GM19025 (cell line): Measurements from ENCODE around the gene LRBA.
"Not testable (repeated sequence)": the region's sequence is repeated elsewhere in the genome, so short reads cannot be mapped to it uniquely, and the experiment has no call there.

Source experiments
- ATAC-seq: cut with Tn5 transposase; IDR thresholded peaks from one replicate; pipeline ENCODE4 v1.9.1; 2021; ENCODE audit warnings: mild to moderate bottlenecking, low read depth, moderate library complexity; ENCODE audit not compliant: unreplicated experiment

The LRBA gene

DNA sequence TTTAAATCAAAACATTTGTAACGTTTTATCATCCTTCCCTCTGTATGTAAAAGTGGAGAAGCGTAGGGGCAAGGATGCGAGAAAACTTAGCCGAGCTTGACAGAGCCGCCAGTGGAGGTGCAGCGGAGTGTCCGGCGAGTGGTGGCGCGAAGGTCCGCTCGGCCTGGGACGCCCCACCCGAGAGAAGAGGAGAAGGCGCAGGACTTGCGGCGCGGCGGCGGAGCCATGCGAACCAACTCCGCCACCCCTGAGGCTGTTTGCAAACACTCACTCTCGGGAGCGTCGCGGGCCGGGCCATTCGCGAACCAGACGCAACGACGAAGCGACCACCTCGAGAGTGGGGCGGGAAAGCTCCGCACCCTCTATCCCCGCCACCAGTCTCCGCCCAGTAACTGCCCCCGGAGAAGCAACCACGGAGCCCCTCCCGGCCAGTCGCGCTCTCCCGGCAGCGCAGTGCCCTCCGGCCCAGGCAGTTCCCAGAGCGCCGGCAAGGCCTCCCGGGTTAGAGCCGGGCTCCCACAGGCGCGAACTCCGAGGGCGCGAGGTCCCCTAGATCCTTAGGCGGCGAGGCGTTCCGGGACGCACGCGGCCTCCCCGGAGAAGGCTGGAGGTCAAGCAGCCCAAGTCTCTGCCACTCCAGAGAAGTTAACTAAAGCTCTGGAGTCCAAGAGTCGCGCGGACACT, 435.4 kb downstream of the LRBA start:
- ATAC-seq, result no peak

DNA sequence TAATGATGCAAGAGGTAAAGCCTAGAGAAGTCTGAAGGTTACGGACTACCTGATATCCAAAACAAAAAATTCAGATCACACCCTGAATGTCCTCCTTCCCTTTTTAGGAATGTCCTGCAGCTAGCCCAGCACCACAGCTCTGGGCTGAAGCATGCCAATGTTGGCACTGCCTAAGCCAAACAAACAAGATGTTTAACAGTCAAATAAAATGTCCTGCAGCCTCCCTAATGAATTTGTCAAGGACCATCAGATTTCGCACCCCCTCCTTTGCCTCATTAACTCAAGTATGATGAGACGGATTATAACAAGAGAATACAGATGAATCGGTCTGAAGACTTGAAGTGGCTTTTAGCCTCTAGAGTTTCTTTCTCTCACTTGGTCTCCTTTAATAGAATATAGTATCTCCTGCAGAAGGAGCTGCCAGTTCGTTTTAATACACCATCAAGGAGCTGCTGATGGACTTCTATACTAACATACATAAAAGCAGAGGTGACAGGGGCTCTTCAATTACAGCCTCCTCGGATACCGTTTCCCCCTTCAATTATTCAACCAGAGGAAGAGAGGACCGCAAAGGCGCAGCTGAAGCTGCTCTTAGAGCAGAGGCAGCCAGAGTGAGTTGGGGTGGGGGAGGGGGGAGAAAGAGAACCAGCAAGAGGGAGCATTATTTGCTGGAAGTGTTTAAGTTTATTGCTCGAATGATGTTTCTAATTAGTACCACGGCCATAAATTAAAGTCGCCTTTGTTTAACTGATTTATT, 436.2 kb downstream of the LRBA start:
- no peak for ATAC-seq

DNA sequence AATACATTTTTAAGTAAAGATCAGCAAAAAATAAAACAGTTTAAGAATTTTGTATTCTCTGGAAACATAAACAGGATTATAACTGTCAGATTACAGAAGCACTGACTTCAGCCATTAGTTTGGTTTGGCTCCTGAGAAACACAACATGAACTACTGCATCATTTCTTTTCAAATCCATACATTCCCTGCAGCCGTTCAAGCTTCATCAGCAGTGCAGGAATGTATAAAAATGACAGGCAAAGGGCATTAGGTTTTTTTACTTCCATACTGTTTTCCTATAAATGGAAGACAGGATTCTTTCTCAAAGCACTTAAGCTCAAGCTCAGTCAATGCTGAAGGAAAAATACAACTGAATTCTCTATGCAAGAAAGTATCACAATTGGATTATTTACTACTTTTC, 437.3 kb downstream of the LRBA start:
- no peak for ATAC-seq

DNA sequence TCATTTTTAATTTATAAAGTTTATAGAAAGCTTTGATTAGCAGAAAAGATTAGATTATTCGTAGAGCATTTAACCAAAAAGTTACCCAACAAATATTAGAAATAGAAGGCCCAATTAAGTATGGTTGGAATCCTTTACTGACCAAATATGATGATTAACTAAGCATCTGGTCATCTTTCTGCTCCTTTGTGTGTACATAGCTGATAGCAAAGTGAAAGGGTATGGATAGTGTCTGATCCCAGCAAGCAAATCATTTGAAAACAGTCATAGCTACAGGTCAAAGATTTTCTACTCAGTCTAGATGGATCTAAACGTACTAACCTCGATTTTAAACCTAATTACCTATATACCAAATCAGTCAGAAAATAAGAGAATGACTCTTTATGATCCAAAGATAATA, 440.4 kb downstream of the LRBA start:
- no peak for ATAC-seq

DNA sequence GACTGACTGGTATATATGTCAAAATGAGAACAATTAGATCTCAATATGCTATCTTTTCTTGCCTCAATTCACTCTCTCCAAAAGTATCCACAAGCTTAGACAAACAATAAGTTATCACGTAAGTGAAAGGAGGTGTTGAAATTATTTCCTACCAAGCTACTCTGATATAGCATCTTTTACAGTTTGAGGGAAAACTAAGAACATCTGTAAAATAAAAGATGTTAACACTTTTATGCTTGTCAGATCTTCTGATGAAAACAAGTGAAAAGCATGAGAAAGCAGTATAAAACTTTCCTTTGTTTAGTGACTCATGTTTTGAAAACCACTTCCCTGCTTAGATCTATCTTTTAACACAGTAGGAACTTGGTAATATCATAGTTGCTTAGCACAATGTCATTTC, 441.6 kb downstream of the LRBA start:
- ATAC-seq, result no peak

DNA sequence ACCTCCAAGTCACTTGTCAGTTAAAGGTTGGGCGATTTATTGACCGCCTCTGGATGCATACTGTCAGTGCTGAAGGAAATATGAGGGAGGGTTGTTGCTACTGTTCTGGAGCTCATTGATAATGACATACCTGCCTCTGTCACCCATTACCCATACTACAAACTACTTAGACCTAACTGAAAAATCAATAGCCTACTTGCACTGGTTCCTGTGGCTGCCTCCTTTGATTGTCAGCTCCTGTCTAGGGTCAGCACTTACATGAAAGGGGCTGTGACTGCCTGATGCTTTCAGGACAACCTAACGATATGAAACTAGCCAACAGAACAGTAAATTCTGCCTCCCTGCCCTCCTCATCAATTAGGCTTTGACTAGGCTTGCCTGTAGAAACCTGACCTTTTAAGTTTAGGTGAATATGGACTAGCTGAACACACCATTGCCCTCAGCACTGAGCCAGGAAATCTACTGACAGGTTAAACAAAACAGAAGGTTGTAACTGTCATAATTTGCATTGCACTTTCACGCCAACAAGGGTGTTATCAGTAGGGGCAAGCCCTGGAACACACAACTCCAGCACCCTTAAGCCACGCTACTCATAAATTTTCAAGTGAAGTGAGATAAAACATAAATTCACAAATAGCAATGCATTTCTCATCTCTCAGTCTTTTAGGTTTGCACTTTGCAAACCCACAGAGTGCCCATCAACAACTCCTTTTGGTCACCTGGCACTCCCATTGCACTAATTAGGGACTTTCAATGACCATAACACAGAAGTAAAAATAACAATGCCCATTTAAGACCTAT, 442.2 kb downstream of the LRBA start:
- ATAC-seq, result no peak

DNA sequence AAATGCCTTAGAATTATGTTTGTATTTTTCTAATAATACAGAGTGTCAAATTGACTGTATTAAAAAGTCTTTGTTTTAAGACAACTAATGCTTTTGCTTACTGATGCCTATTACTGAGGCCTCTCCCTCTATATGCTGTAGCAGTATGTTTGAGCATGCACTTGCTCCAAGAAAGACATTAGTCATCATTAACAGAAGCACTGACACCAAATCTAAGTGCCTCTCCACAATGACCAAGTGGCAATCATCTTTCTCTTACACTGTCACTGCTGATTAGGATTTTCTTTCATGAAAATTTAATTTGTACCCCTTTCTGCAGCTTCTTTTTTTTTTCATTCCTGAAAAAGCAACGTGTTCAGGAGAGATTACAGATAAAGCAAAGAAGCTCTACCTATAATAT, 444.2 kb downstream of the LRBA start:
- no peak for ATAC-seq

DNA sequence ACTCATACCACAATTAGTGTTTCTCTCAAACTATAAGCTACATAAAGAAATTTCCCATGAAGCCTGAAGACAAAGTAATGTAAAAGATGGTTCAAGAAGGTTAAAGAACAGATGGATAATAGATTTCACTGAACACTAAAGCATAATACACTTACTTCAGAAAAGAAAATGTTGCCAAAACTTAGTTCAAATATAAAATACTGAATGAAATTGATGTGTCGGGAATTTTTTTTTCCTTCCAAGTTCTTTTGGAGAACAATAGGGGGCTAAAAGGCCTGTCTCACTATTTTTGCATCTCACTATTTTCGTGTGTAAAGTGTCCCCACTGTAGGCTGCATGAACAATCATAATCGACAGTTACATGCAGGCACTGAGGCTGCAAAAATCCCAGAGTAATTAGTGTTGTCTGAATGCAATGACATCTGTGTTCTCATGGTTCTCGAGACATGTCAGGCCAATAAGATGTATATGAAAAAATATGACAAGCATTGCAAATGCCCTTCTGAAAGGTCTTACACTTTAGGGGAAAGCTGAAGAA, 445.0 kb downstream of the LRBA start:
- ATAC-seq, result no peak

DNA sequence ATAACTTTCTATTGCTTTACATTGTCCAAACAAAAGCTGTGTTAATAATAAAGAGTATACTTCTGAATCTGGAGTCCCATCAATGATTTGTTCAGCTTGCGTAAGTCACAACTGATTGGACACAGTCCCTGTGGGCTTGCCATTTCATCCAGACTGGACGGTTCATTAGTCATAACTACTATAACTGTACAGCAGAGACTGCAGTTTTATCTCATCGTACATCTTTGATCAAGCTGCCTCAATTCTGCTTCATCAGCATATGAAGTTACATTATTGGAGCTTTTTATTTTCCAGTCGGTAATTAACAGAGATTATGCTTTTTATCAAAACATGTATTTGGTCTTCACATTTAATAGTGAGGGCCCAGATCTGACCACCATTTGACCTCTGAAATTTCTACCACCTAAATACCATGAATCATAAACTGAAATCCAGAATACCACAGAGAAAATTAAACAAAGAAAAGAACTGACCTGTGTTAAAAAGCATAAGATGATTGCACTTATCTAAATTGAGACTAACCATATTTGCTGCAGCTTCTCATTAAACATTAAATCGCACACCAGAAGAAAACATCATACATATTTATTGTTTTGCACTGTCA, 445.6 kb downstream of the LRBA start:
- ATAC-seq, result no peak

DNA sequence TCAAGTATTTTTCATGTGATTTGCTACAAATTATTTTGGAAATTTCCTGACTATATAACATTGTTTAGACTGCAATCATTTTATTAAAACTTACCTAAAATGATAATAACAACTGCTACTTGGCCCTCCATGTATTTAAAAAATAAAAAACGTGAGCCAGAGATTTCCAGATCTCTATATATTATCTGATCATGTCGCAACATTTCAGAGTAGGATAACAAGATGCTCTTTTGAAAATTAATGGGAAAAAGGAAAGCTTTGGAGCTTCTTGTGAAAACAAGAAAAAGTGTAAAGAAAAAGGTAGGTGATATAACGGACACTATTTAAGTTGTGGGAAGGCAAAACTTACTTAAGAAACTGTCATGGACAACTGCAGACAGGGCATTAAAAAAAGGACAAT, 448.0 kb downstream of the LRBA start:
- ATAC-seq, result no peak

DNA sequence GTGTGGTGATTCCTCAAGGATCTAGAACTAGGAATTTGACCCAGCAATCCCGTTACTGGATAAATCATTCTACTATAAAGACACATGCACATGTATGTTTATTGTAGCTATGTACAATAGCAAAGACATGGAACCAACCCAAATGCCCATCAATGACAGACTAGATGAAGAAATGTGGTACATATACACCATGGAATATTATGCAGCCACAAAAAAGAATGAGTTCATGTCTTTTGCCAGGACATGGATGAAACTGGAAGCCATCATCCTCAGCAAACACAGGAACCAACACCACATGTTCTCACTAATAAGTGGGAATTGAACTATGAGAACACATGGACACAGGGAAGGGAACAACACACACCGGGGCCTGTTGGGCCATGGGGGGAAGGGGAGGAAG, 450.1 kb downstream of the LRBA start:
- not testable (repeated sequence) for ATAC-seq

DNA sequence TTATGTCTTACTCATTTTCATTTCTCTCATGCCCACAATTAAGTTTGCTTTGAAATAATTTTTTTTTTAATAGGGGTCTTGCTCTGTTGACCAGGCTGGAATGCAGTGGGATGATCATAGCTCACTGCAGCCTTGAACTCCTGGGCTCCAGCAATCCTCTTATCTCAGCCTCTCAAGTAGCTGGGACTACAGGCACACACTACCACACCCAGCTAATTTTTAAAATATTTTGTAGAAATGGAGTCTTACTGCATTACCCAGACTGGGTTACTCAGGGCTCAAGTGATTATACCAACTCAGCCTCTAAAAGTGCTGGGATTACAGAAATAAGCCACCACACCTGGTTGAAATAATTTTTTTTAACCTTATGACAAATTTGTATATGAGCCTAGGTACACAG, 452.3 kb downstream of the LRBA start:
- no peak for ATAC-seq

DNA sequence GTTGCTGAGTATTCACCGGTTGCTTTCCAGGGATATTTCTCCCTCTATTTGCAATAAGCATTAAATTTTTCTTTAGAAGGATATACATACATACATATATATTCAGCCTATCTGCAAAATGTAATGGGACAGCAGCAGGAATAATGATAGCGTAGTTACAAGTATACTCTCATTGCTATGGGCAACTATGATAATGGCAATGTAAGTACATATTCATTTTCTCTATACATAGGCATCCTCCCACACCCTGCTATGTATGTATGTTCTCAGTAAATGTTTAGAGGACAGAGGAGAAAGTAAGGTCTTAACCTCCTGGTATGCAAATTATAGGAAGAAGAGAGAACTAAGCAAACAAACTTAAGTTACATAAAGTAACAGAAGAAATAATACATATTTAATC, 452.8 kb downstream of the LRBA start:
- no peak for ATAC-seq

DNA sequence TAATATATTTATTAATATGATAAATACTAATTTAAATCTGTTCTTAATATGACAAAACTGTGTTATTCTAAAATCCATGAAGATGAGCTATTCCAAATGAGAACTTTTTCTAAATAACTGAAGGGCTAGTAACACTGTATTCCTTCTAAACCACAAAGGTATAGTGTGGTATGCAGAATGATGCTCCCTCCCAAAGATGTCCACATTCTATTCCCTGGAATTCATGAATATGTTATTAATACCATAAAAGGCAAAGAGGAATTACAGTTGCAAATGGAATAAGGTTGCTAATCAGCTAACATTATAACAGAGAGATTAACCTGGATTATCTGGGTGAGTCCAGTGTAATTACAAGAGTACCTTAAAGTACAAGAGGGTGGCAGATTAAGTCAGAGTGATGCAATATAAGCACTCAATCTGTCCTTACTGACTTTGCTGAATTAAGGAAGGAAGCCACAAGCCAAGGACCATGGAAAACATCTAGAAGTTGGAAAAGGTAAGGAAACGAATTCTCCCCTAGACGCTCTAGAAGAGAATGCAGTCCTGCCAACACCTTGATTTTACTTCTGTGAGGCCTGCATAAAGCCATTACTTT, 453.8 kb downstream of the LRBA start:
- ATAC-seq, result no peak

DNA sequence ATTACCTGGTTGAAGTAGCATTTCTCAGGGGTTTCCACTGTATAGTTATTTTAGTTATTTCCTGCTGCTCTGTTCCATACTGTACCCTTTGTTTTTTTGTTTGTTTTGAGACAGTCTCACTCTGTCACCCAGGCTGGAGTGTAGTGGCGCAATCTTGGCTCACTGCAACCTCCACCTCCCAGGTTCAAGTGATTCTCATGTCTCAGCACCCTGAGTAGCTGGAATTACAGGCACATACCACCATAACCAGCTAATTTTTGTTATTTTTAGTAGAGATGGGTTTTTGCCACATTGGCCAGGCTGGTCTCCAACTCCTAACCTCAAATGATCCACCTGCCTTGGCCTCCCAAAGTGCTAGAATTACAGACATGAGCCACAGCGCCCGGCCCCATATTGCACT, 457.3 kb downstream of the LRBA start:
- ATAC-seq, result not testable (repeated sequence)

DNA sequence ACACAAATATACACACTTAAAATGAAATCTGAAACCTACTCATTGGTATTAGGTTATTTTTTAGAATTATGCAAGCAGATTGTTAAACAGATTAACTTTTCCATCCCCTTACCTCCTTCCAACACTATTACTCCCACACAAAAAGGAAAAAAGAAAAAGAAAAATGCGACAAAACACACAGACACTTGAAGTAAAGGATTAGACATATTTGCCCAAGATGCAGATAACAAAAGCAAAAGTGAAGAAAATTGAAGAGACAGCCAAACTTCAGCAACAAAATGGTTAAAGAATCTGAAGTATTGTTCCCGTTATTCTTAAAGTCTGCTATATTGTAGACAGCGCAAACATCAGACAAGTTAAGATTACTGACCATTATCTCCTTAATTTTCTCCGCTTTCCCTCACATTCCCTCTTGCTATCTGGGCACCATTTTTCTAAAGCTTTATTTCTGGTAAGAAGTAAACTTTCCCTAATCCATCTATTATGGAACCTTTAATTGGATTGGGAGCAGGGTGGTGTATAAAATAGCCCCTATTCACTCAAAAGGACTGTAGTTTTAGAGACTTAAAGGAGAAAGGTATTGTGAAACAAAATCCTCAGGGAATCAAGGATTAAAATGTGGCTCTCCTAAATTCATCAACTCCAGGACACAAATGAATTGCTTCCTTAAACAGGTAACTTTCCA, 467.8 kb downstream of the LRBA start:
- ATAC-seq, result no peak

DNA sequence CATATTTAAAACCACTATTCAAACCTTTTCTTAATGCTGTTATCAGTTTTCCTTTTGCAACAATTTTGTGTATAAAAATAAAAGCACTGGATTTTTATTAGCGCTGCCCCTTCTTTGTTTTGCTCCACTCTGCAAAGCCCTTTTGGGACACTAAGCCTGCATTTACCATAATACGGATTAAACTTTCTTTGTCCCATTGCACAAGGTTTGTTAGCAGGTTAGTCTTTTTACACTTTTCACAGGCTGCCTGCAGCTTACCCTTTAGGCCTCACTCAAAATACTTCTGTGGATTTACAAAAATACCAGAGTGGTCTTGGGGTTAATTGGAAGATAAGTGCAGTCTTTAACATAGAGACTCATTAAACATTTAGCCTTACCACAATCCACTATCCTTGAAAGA, 468.8 kb downstream of the LRBA start:
- no peak for ATAC-seq

DNA sequence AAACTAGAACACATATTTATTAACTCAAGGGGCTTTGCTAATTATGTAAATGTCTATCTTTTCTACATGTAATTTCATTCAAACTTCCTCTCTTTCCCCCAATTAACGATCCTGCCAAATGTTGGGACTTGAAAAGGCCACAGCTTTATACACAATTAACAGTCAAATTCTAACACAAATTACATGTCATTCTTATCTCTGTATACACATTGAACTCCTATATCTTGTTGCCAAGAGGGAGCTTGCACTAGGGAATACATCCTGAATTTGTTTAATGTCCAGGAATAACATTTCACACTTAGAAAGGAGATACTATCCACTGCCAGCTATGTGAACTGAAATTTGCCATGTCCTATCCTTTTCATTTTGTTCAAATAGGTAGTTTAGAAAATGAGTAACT, 472.0 kb downstream of the LRBA start:
- no peak for ATAC-seq

DNA sequence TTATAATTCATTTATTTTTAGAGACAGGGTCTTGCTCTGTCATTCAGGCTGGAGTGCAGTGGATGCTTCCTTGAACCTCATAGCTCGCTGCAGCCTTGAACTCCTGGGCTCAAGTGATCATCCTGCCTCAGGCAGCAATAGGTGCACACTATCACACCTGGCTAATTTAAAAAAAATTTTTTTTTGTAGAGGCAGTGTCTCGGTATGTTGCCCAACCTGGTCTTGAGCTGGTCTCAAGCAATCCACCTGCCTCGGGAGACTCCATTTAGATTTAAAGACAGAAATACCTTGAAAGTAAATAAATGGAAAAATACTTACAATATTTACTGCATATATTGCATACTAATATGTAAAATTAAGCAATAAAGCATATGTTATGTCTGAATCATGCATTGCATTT, 473.4 kb downstream of the LRBA start:
- ATAC-seq, result no peak

DNA sequence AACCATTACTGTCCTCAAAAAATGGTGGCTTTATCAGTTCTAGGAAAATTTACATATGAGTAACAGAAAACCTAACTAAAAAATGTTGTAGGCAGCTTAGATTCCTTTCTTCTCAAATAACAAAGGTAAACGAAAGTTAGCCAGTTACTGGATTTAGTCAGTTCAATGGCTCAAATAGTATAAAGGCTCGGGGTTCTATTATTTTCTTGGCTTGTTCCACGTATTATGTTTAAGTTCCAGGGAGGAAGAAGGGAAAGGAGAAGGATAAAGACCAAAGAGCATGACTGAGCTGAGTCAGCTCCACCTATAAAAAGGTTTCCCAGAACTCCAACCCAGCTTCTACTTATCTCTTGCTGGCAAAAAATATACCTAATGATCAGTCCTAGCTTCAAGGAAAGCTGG, 474.1 kb downstream of the LRBA start:
- ATAC-seq, result no peak
